Measurements from ENCODE around the gene TRPT1.

Gene TRPT1

DNA sequence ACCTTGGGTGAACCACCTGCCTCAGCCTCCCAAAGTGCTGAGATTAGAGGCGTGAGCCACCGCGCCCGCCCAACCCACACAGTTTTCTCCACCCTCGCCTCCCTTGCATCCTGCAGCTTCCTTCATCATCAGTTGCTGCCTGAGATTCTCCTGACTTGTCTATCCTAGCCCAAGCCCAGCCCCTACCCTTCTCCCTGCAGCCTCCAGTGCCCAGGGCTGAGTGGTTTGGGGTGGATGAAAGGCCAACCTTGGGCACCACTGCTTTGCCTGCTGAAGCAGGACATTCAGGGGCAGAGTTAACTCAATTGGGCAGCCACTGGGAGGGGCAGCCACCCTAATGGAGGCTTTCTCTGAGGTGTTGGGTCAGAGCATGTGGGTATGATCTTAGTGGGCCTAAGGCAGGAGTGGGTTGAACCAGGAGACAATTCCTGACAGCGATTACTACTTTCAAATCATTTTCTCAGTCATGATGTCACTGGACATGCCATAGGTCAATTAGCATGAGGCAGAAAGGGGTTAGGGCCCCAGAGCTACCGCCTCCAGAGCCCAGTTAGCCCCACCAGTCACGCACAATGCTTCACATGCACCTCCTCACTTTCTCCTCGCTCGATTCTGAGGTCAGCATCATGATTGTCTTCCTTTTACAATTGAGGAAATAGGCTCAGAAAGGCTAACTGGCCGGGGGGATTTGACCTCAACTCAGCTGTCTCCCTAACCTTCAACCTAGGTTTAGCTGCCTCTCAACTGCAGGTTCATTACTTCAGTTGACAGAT lies 13.9 kb upstream of the TRPT1 start:
- Histone ChIP-seq H3K4me3 (ENCODE audit: low read depth in 1 of 5, low read length in 5 of 5) (peak overlapping the region; percentile 42 to 84 (median 79)), H3K27ac (ENCODE audit: low read depth, low read length) (peak overlapping the region; percentile 99), H3K36me3 (ENCODE audit: control insufficient read depth in 5 of 5, insufficient read depth in 5 of 5, low read length in 5 of 5) (peaks cover 0 to 42% (median 34%) of the 10 kb centered on the region in 5 donors), H3K27me3 (ENCODE audit: control insufficient read depth in 5 of 5, insufficient read depth in 4 of 5, low read length in 5 of 5) (peaks cover 0 to 7% (median 0%) of the 10 kb centered on the region in 5 donors), H3K9ac (ENCODE audit: low read length in 5 of 5) (peak overlapping the region; percentile 72 to 95 (median 90)), H3K4me1 (ENCODE audit: control insufficient read depth in 5 of 5, insufficient read depth in 5 of 5, low read length in 5 of 5) (peaks cover 12 to 61% (median 40%) of the 10 kb centered on the region in 5 donors), H3K9me3 (ENCODE audit: control insufficient read depth in 5 of 5, low read length in 5 of 5) (no peaks in the 10 kb centered on the region)

DNA sequence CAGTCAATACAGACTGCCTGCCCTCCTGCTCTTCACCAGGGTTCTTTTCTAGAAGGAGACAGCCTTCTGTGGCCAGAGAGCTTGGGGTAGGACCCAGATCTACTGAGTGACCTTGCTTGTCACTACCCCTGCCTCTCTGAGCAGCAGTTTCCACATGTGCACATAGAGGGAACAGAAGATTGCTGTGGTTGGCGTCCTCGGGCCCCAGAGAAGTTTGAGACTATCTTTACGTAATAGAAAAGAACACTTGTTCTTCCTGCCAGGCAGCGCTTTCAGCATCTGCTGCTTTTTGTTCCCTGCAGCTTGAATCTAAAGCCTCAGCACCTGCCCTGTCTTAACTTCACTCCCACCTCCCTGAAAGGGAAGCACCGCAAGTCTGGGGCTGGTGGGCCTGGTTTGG lies 13.0 kb upstream of the TRPT1 start:
- H3K4me1 ChIP-seq (ENCODE audit: control insufficient read depth in 5 of 5, insufficient read depth in 5 of 5, low read length in 5 of 5), result peaks cover 12 to 56% (median 42%) of the 10 kb centered on the region in 5 donors
- H3K9ac ChIP-seq (ENCODE audit: low read length in 5 of 5), result no peak overlapping the region
- no peak overlapping the region for H3K4me3 ChIP-seq (ENCODE audit: low read depth in 1 of 5, low read length in 5 of 5)
- H3K9me3 ChIP-seq (ENCODE audit: control insufficient read depth in 5 of 5, low read length in 5 of 5), result no peaks in the 10 kb centered on the region
- peaks cover 0 to 7% (median 0%) of the 10 kb centered on the region in 5 donors for H3K27me3 ChIP-seq (ENCODE audit: control insufficient read depth in 5 of 5, insufficient read depth in 4 of 5, low read length in 5 of 5)
- H3K36me3 ChIP-seq (ENCODE audit: control insufficient read depth in 5 of 5, insufficient read depth in 5 of 5, low read length in 5 of 5), result peaks cover 0 to 39% (median 31%) of the 10 kb centered on the region in 5 donors
- H3K27ac ChIP-seq (ENCODE audit: low read depth, low read length), result peak overlapping the region; percentile 54

GRCh38 chr11:64238076-64238475 lies 12.1 kb upstream of the TRPT1 start:
- H3K4me1 ChIP-seq (ENCODE audit: control insufficient read depth in 5 of 5, insufficient read depth in 5 of 5, low read length in 5 of 5), result peaks cover 13 to 55% (median 45%) of the 10 kb centered on the region in 5 donors
- no peaks in the 10 kb centered on the region for H3K9me3 ChIP-seq (ENCODE audit: control insufficient read depth in 5 of 5, low read length in 5 of 5)
- peaks cover 0 to 7% (median 0%) of the 10 kb centered on the region in 5 donors for H3K27me3 ChIP-seq (ENCODE audit: control insufficient read depth in 5 of 5, insufficient read depth in 4 of 5, low read length in 5 of 5)
- no peak overlapping the region for H3K9ac ChIP-seq (ENCODE audit: low read length in 5 of 5)
- no peak overlapping the region for H3K27ac ChIP-seq (ENCODE audit: low read depth, low read length)
- H3K36me3 ChIP-seq (ENCODE audit: control insufficient read depth in 5 of 5, insufficient read depth in 5 of 5, low read length in 5 of 5), result peaks cover 0 to 29% (median 24%) of the 10 kb centered on the region in 5 donors
- no peak overlapping the region for H3K4me3 ChIP-seq (ENCODE audit: low read depth in 1 of 5, low read length in 5 of 5)

GRCh38 chr11:64237484-64237951 lies 11.5 kb upstream of the TRPT1 start:
- peaks cover 0 to 28% (median 23%) of the 10 kb centered on the region in 5 donors for H3K36me3 ChIP-seq (ENCODE audit: control insufficient read depth in 5 of 5, insufficient read depth in 5 of 5, low read length in 5 of 5)
- H3K27me3 ChIP-seq (ENCODE audit: control insufficient read depth in 5 of 5, insufficient read depth in 4 of 5, low read length in 5 of 5), result peaks cover 0 to 7% (median 0%) of the 10 kb centered on the region in 5 donors
- H3K4me1 ChIP-seq (ENCODE audit: control insufficient read depth in 5 of 5, insufficient read depth in 5 of 5, low read length in 5 of 5), result peaks cover 14 to 55% (median 46%) of the 10 kb centered on the region in 5 donors
- H3K9ac ChIP-seq (ENCODE audit: low read length in 5 of 5), result no peak overlapping the region
- H3K9me3 ChIP-seq (ENCODE audit: control insufficient read depth in 5 of 5, low read length in 5 of 5), result no peaks in the 10 kb centered on the region
- no peak overlapping the region for H3K4me3 ChIP-seq (ENCODE audit: low read depth in 1 of 5, low read length in 5 of 5)
- H3K27ac ChIP-seq (ENCODE audit: low read depth, low read length), result no peak overlapping the region

DNA sequence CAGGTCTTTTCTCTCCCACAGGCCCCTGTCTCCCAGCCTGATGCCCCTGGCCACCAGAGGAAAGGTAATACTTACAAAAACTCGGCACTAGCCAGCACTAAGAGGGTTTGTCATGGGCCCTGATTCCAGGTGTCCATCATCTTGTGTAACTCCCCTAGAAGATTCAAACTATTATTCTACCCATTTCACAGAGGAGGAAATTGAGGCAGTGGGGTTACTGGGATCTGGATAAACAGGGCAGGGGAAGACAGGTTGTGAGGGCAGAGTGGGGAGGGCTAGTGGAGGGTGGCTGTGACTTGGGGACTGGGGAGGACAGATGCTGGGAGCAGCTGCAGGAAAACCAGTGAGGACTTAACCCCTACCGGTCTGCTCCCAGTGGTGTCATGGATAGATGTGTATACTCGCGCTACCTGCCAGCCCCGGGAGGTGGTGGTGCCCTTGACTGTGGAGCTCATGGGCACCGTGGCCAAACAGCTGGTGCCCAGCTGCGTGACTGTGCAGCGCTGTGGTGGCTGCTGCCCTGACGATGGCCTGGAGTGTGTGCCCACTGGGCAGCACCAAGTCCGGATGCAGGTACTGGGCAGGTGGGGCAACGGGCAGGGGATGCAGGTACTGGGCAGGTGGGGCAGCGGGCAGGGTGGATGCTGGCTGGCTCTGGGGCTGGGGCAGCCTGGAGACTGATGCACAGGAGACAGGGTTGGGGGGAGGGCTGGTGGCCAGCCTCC lies 9.6 kb upstream of the TRPT1 start:
- H3K27me3 ChIP-seq (ENCODE audit: control insufficient read depth in 5 of 5, insufficient read depth in 4 of 5, low read length in 5 of 5), result peaks cover 0 to 2% (median 0%) of the 10 kb centered on the region in 5 donors

GRCh38 chr11:64234647-64235379 lies 8.8 kb upstream of the TRPT1 start:
- Histone ChIP-seq H3K36me3 (ENCODE audit: control insufficient read depth in 5 of 5, insufficient read depth in 5 of 5, low read length in 5 of 5) (peaks cover 0 to 28% (median 23%) of the 10 kb centered on the region in 5 donors), H3K4me1 (ENCODE audit: control insufficient read depth in 5 of 5, insufficient read depth in 5 of 5, low read length in 5 of 5) (peaks cover 8 to 54% (median 42%) of the 10 kb centered on the region in 5 donors), H3K9ac (ENCODE audit: low read length in 5 of 5) (peak overlapping the region in 4 of 5 donors; percentile 34 to 80 (median 60)), H3K4me3 (ENCODE audit: low read depth in 1 of 5, low read length in 5 of 5) (peak overlapping the region; percentile 62 to 89 (median 76)), H3K27ac (ENCODE audit: low read depth, low read length) (peak overlapping the region; percentile 69), H3K27me3 (ENCODE audit: control insufficient read depth in 5 of 5, insufficient read depth in 4 of 5, low read length in 5 of 5) (no peaks in the 10 kb centered on the region), H3K9me3 (ENCODE audit: control insufficient read depth in 5 of 5, low read length in 5 of 5) (no peaks in the 10 kb centered on the region)

More for the DNA sequence above, 9.6 kb upstream of the TRPT1 start:
- H3K4me1 ChIP-seq (ENCODE audit: control insufficient read depth in 5 of 5, insufficient read depth in 5 of 5, low read length in 5 of 5), result peaks cover 12 to 54% (median 46%) of the 10 kb centered on the region in 5 donors
- no peaks in the 10 kb centered on the region for H3K9me3 ChIP-seq (ENCODE audit: control insufficient read depth in 5 of 5, low read length in 5 of 5)
- H3K27ac ChIP-seq (ENCODE audit: low read depth, low read length), result peak overlapping the region; percentile 69
- peak overlapping the region in 4 of 5 donors; percentile 34 to 80 (median 60) for H3K9ac ChIP-seq (ENCODE audit: low read length in 5 of 5)
- peaks cover 0 to 28% (median 23%) of the 10 kb centered on the region in 5 donors for H3K36me3 ChIP-seq (ENCODE audit: control insufficient read depth in 5 of 5, insufficient read depth in 5 of 5, low read length in 5 of 5)
- peak overlapping the region; percentile 62 to 89 (median 76) for H3K4me3 ChIP-seq (ENCODE audit: low read depth in 1 of 5, low read length in 5 of 5)

- H3K27ac ChIP-seq (ENCODE audit: low read depth, low read length), result peak within 1 kb of the TSS; percentile 69
- peaks cover 0 to 27% (median 21%) of the 10 kb centered on the region in 5 donors for H3K36me3 ChIP-seq (ENCODE audit: control insufficient read depth in 5 of 5, insufficient read depth in 5 of 5, low read length in 5 of 5)
- peak within 1 kb of the TSS; percentile 65 to 89 (median 76) for H3K4me3 ChIP-seq (ENCODE audit: low read depth in 1 of 5, low read length in 5 of 5)
- peaks cover 8 to 58% (median 48%) of the 10 kb centered on the region in 5 donors for H3K4me1 ChIP-seq (ENCODE audit: control insufficient read depth in 5 of 5, insufficient read depth in 5 of 5, low read length in 5 of 5)
- no peaks in the 10 kb centered on the region for H3K9me3 ChIP-seq (ENCODE audit: control insufficient read depth in 5 of 5, low read length in 5 of 5)
- no peaks in the 10 kb centered on the region for H3K27me3 ChIP-seq (ENCODE audit: control insufficient read depth in 5 of 5, insufficient read depth in 4 of 5, low read length in 5 of 5)
- peak within 1 kb of the TSS in 4 of 5 donors; percentile 53 to 80 (median 72) for H3K9ac ChIP-seq (ENCODE audit: low read length in 5 of 5)
Observed at GRCh38 chr11:64233913-64234586, 8.1 kb upstream of the TRPT1 start, which contains the start of gene VEGFB. TSS of gene VEGFB (plus strand) at chr11:64234584. CDS start at chr11:64234834, 250 bp downstream.

DNA sequence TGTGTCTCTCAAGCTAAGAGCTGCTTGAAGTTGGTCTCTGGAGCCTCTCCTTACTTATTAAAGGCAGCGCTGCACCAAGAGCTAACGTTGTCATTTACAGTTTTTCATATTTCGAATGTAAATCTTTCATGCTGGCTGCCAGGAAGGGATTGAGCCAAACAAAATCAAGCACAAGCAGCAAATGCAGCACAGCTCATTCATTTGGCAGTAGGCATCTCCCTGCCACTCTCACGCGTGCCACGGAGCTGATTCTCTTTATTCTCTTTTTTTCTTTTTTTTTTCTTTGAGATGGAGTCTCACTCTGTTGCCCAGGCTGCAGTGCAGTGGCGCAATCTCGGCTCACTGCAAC lies 7.0 kb upstream of the TRPT1 start:
- Histone ChIP-seq H3K4me3 (ENCODE audit: low read depth in 1 of 5, low read length in 5 of 5) (no peak overlapping the region), H3K9me3 (ENCODE audit: control insufficient read depth in 5 of 5, low read length in 5 of 5) (no peaks in the 10 kb centered on the region), H3K27ac (ENCODE audit: low read depth, low read length) (no peak overlapping the region), H3K9ac (ENCODE audit: low read length in 5 of 5) (peak overlapping the region in 1 of 5 donors; percentile 62), H3K27me3 (ENCODE audit: control insufficient read depth in 5 of 5, insufficient read depth in 4 of 5, low read length in 5 of 5) (no peaks in the 10 kb centered on the region), H3K36me3 (ENCODE audit: control insufficient read depth in 5 of 5, insufficient read depth in 5 of 5, low read length in 5 of 5) (peaks cover 0 to 16% (median 10%) of the 10 kb centered on the region in 5 donors), H3K4me1 (ENCODE audit: control insufficient read depth in 5 of 5, insufficient read depth in 5 of 5, low read length in 5 of 5) (peaks cover 8 to 58% (median 48%) of the 10 kb centered on the region in 5 donors)
